ENCODE results near the gene GPR137. TPM values are rescaled to one million over a fixed set of nuclear protein-coding genes. Genes with fewer than 3 reads are reported as not detected.
"Not testable (repeated sequence)": the region's sequence is repeated elsewhere in the genome, so short reads cannot be mapped to it uniquely, and the experiment has no call there.

Gene GPR137
- total and polyA plus RNA-seq, 10 of the 15 experiments (the other 5 are each of a cell fraction or from before 2014, with no cell fraction given), result 0.37 to 29.2 (median 13.8) TPM

GRCh38 chr11:64323984-64324383 lies 38.3 kb downstream of the GPR137 start:
- not testable (repeated sequence) for BruUV-seq (replicated peaks)
- POLR2A ChIA-PET, result interaction anchor here (0.6 to 1.0 kb wide), 4 partner anchors 8 to 1621 kb away, joined by 3 to 6 read pairs (median 4); no protein-coding TSS in a partner anchor
- WGBS (ENCODE audit: insufficient coverage, insufficient replicate concordance, low lambda C conversion rate, missing lambda C conversion rate), result 89% methylated on average over 4 of the region's 4 CpGs

GRCh38 chr11:64324692-64325469 lies 39.2 kb downstream of the GPR137 start:
- Histone ChIP-seq H3K27ac (ENCODE audit: control insufficient read depth, insufficient read depth) (no peak overlapping the region), H3K9ac (ENCODE audit: control insufficient read depth, insufficient read depth, low read length) (no peak overlapping the region), H3K4me2 (ENCODE audit: control insufficient read depth, insufficient read depth) (no peak overlapping the region), H3K9me3 (replicated peaks; ENCODE audit: control insufficient read depth, insufficient read depth, low read length) (no peaks in the 10 kb centered on the region; the same call in 2 of the 3 replicates), H3K36me3 (ENCODE audit: control insufficient read depth in 2 of 2, insufficient read depth in 2 of 2, low read length in 1 of 2) (peaks cover 0 to 2% of the 10 kb centered on the region in 2 experiments; a peak in 2 of 4 replicates), H3K4me3 (no peak overlapping the region), H3K79me2 (ENCODE audit: control insufficient read depth, insufficient read depth, low read length) (no peaks in the 10 kb centered on the region; the same call in 1 of the 2 replicates), H3K4me1 (ENCODE audit: control insufficient read depth, insufficient read depth, low read length) (no peaks in the 10 kb centered on the region), H4K20me1 (ENCODE audit: control insufficient read depth, insufficient read depth) (no peaks in the 10 kb centered on the region), H3K27me3 (replicated peaks in 1 of 2; ENCODE audit: control insufficient read depth in 2 of 2, insufficient read depth in 2 of 2, low read length in 1 of 2) (no peaks in the 10 kb centered on the region), H2AFZ (ENCODE audit: control insufficient read depth, low read depth, low read length) (no peak overlapping the region)
- ATAC-seq (peak; percentile 66), FAIRE-seq (no peak), DNase-seq (ENCODE audit: low read depth, low spot score) (no peak)
- 85% methylated on average over 10 of the region's 11 CpGs for WGBS (ENCODE audit: insufficient coverage, insufficient replicate concordance, low lambda C conversion rate, missing lambda C conversion rate)
- SMC1A ChIA-PET (ENCODE audit: uncharacterized antibody, unreplicated experiment), result no interaction called here
- POLR2A ChIA-PET, result interaction anchor here (0.6 to 1.5 kb wide), 4 partner anchors 11 to 339 kb away, joined by 3 to 6 read pairs (median 4); no protein-coding TSS in a partner anchor
- no TSS peak for BruUV-seq (replicated peaks)
- intact Hi-C loops (cut with micrococcal nuclease; ENCODE audit: unreplicated experiment) (no loop called here), in situ Hi-C loops (cut with MboI) (no loop called here)
- RAD21 ChIA-PET (ENCODE audit: unreplicated experiment), result interaction anchor here (0.7 to 2.0 kb wide), 3 partner anchors 10 to 30 kb away, joined by 3 to 6 read pairs (median 4); no protein-coding TSS in a partner anchor
- TF ChIP-seq ZNF384 (IDR thresholded peaks at IDR 0.05; ENCODE audit: borderline replicate concordance, low read depth, low read length) (peak; percentile 52; the same call in 1 of the 2 replicates), ESRRA (IDR thresholded peaks at IDR 0.05; ENCODE audit: low read length) (no peak)
- CTCF ChIA-PET, result interaction anchor here (2.8 to 3.6 kb wide), 2 partner anchors 7 to 31 kb away, joined by 18 to 19 read pairs; no protein-coding TSS in a partner anchor

More at GRCh38 chr11:64323984-64324383, 38.3 kb downstream of the GPR137 start:
- H3K79me2 ChIP-seq (ENCODE audit: control insufficient read depth, insufficient read depth, low read length); H4K20me1 ChIP-seq (ENCODE audit: control insufficient read depth, insufficient read depth); H3K4me1 ChIP-seq (ENCODE audit: control insufficient read depth, insufficient read depth, low read length); in situ Hi-C loops (cut with MboI); H3K27ac ChIP-seq (ENCODE audit: control insufficient read depth, insufficient read depth); H3K4me3 ChIP-seq; intact Hi-C loops (cut with micrococcal nuclease; ENCODE audit: unreplicated experiment); H3K36me3 ChIP-seq (ENCODE audit: control insufficient read depth in 2 of 2, insufficient read depth in 2 of 2, low read length in 1 of 2); H2AFZ ChIP-seq (ENCODE audit: control insufficient read depth, low read depth, low read length); H3K9me3 ChIP-seq (replicated peaks; ENCODE audit: control insufficient read depth, insufficient read depth, low read length); H3K4me2 ChIP-seq (ENCODE audit: control insufficient read depth, insufficient read depth); SMC1A ChIA-PET (ENCODE audit: uncharacterized antibody, unreplicated experiment); H3K9ac ChIP-seq (ENCODE audit: control insufficient read depth, insufficient read depth, low read length); FAIRE-seq; H3K27me3 ChIP-seq (replicated peaks in 1 of 2; ENCODE audit: control insufficient read depth in 2 of 2, insufficient read depth in 2 of 2, low read length in 1 of 2); DNase-seq (ENCODE audit: low read depth, low spot score): not testable (repeated sequence)
- ChIA-PET RAD21 (ENCODE audit: unreplicated experiment) (interaction anchor here (0.8 to 2.0 kb wide), 2 partner anchors 8 to 11 kb away, joined by 4 to 6 read pairs; no protein-coding TSS in a partner anchor), CTCF (interaction anchor here (0.7 to 3.6 kb wide), 5 partner anchors 8 to 458 kb away, joined by 3 to 19 read pairs (median 5); no protein-coding TSS in a partner anchor)
- ATAC-seq, result peak; percentile 14; the same call in 1 of the 3 replicates
